Suppressor macrophage treated with lipopolysaccharide for 1 hour (primary cell): ENCODE results near the gene CXCR6.
A peak's percentile ranks its signal among the peaks of the same experiment; 100 is the strongest.

Experiments used
- DNase-seq, 3 donors: peaks; one replicate each; pipeline ENCODE4 v3.0.0-alpha.2; 2020 to 2022

Gene CXCR6

GRCh38 chr3:45943207-45943846, at the start of gene CXCR6:
Gene CXCR6 (plus strand): TSS chr3:45943464. CDS start chr3:45946482, 3,018 bp downstream.
- no peak for DNase-seq

GRCh38 chr3:45894015-45894414, 49.2 kb upstream of the CXCR6 start:
- peak in 1 of 3 donors; percentile 22 for DNase-seq

- DNase-seq: no peak
These were observed 47.4 kb upstream of the CXCR6 start for GRCh38 chr3:45895686-45896468.

- no peak for DNase-seq
These were observed 46.3 kb upstream of the CXCR6 start for GRCh38 chr3:45896956-45897355.

GRCh38 chr3:45904931-45905330, 38.3 kb upstream of the CXCR6 start:
- DNase-seq: no peak

GRCh38 chr3:45905755-45906154, 37.5 kb upstream of the CXCR6 start:
- no peak for DNase-seq

GRCh38 chr3:45906681-45907407, 36.4 kb upstream of the CXCR6 start:
- DNase-seq: no peak

GRCh38 chr3:45907769-45908705, 35.2 kb upstream of the CXCR6 start:
- DNase-seq: no peak

GRCh38 chr3:45908761-45909160, 34.5 kb upstream of the CXCR6 start:
- DNase-seq: no peak

- no peak for DNase-seq
These were observed 33.7 kb upstream of the CXCR6 start for GRCh38 chr3:45909542-45909941.

GRCh38 chr3:45910892-45911291, 32.4 kb upstream of the CXCR6 start:
- DNase-seq: no peak

- DNase-seq: no peak
These were observed 31.6 kb upstream of the CXCR6 start for GRCh38 chr3:45911511-45912226.

GRCh38 chr3:45912435-45912834, 30.8 kb upstream of the CXCR6 start:
- no peak for DNase-seq

GRCh38 chr3:45914362-45915058, 28.8 kb upstream of the CXCR6 start:
- no peak for DNase-seq

GRCh38 chr3:45915059-45915439, 28.2 kb upstream of the CXCR6 start:
- DNase-seq: no peak

- peak; percentile 58 to 71 (median 68) for DNase-seq
These were observed 27.6 kb upstream of the CXCR6 start for GRCh38 chr3:45915518-45916231.

GRCh38 chr3:45917146-45917898, 25.9 kb upstream of the CXCR6 start:
- no peak for DNase-seq

GRCh38 chr3:45921158-45922038, 21.9 kb upstream of the CXCR6 start:
- no peak for DNase-seq

- DNase-seq: no peak
These were observed 21.3 kb upstream of the CXCR6 start for GRCh38 chr3:45922039-45922326.
